Measurements from ENCODE around the gene TLR3. TPM values are rescaled to one million over a fixed set of nuclear protein-coding genes. Genes with fewer than 3 reads are reported as not detected.

The TLR3 gene
- total RNA-seq: 1 to 10 TPM; 2.6 to 4.2 TPM

DNA sequence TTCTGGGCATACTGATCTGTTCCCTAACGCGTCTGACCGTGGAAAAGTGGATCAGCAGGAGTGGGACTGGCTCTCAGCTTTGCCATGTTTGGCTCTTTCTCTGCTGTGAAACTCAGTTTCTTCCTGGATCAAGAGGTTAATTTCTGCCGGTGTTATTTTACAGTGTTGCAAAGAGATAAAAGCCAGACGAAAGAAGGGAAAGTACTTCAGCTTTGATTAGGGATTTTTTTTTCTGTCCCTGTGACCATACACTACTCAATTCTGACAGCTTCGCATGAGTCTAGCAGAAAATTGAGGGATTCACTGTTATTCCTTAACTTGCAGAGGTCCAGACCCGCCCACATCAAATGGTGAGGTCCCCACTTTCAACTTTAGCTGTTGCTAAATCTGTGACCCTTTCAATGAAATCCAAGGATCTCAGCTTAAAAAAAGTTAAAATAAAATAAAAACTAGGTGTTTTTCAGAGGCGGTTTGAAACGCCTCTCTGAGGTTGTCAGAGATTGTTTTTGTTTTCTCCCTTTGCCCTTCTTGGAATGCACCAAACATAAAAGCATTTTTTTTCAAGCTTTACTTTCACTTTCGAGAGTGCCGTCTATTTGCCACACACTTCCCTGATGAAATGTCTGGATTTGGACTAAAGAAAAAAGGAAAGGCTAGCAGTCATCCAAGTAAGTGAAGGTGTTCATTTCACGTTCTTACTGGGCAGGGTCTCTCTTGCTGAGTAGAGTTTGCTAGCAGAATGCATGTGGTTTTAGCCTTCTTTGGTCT is at the start of gene TLR3:
Gene TLR3 (plus strand): TSS at position 576 of the 768 bp plus-strand sequence. CDS start 7,464 bp downstream, outside the sequence.
- intact Hi-C loops (cut with DNase I): loop anchor here (5.0 kb wide), 1 partner anchor 59 kb away; no protein-coding TSS in a partner anchor
- H3K27me3 ChIP-seq: no peaks in the 10 kb centered on the region
- TF ChIP-seq POLR2A (IDR thresholded peaks at IDR 0.05): peak in 1 of 3 donors; percentile 20
- TF ChIP-seq CTCF (IDR thresholded peaks at IDR 0.05): no peak

DNA sequence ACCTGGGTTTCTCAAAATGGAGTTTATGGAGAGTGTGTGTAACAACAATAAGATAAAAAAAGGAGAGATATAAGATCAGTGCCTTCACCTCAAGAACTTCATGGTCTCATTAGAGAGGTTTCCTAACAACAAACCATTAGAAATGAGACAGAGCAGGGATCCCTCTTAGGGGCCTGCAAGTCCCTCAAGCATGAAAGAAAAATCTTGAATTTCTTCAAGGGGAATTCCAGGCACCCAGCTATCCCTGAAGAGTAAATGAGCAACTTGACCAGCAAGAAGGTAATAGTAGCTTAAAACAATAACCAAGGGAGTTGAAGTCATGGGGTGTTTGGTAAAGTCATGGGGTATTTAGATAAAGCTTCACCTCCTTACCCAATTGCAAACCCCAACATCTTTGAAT is 49.7 kb upstream of the TLR3 start:
- no peak for ATAC-seq
- intact Hi-C loops (cut with DNase I): no loop called here
- no peak for TF ChIP-seq POLR2A (IDR thresholded peaks at IDR 0.05)
- no peak overlapping the region for H3K4me3 ChIP-seq
- no peak for DNase-seq
- H3K27ac ChIP-seq: no peak overlapping the region
- peaks cover 4% of the 10 kb centered on the region for H3K4me1 ChIP-seq
- H3K27me3 ChIP-seq: no peaks in the 10 kb centered on the region
- H3K9me3 ChIP-seq: no peaks in the 10 kb centered on the region
- no peaks in the 10 kb centered on the region for H3K36me3 ChIP-seq (replicated peaks in 1 of 2; ENCODE audit: insufficient read depth in 1 of 2, low read depth in 2 of 2)

More for the DNA sequence above, at the start of gene TLR3:
- H3K9me3 ChIP-seq: no peaks in the 10 kb centered on the region
- H3K36me3 ChIP-seq (replicated peaks in 1 of 2; ENCODE audit: insufficient read depth in 1 of 2, low read depth in 2 of 2): no peaks in the 10 kb centered on the region
- peak within 1 kb of the TSS; percentile 47 to 81 (median 74) for H3K27ac ChIP-seq
- ATAC-seq: peak; percentile 71
- WGBS, 2 donors: 0 to 1% methylated on average over 12 of the region's 12 CpGs
- H3K4me3 ChIP-seq: peak within 1 kb of the TSS in 1 of 2 donors; percentile 42
- peaks cover 16% of the 10 kb centered on the region for H3K4me1 ChIP-seq
- peak in 3 of 4 donors; percentile 22 to 28 (median 27) for DNase-seq

GRCh38 chr4:186020106-186020792 is 48.7 kb upstream of the TLR3 start:
- intact Hi-C loops (cut with DNase I): no loop called here
- Histone ChIP-seq H3K36me3 (replicated peaks in 1 of 2; ENCODE audit: insufficient read depth in 1 of 2, low read depth in 2 of 2) (no peaks in the 10 kb centered on the region), H3K27ac (no peak overlapping the region)

DNA sequence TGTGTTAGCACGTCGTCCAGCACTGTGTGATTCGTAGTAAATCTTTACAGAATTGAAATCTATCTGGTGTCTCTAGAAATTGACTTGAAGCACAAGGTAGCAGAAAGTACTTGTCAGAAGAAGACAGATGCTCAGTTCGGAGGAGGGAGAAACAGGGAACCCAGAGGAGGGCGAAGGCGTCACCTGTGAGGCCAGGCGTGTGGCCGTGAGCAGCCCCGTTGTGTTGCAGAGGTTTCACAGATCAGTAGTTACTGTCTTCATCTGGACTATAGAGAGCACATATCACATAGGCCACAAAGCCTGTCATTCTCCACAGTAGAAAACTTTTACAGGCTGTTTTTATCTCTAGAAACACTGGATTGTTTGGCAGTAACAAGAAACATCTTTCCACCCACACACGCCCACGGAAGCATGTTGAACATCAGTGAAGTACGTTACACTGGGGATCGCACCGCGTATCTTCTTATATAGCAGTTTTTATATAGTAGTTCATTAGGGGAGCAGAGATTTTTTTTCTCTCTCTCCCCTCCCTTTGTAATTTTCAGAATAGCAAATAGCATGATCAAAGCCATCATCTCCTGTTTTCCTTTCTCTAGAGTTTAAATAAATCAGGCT is 48.1 kb upstream of the TLR3 start:
- H3K4me1 ChIP-seq: peaks cover 4% of the 10 kb centered on the region
- ATAC-seq: no peak
- TF ChIP-seq POLR2A (IDR thresholded peaks at IDR 0.05): no peak
- TF ChIP-seq CTCF (IDR thresholded peaks at IDR 0.05): no peak
- H3K36me3 ChIP-seq (replicated peaks in 1 of 2; ENCODE audit: insufficient read depth in 1 of 2, low read depth in 2 of 2): no peaks in the 10 kb centered on the region
- no peaks in the 10 kb centered on the region for H3K27me3 ChIP-seq
- no peak for DNase-seq
- intact Hi-C loops (cut with DNase I): no loop called here
- no peak overlapping the region for H3K4me3 ChIP-seq
- H3K27ac ChIP-seq: no peak overlapping the region
- H3K9me3 ChIP-seq: no peaks in the 10 kb centered on the region
- WGBS, 2 donors: 83 to 90% methylated on average over 15 of the region's 15 CpGs

More at GRCh38 chr4:186020106-186020792, 48.7 kb upstream of the TLR3 start:
- H3K4me1 ChIP-seq: peaks cover 4% of the 10 kb centered on the region
- ATAC-seq: no peak
- no peak for DNase-seq
- 84 to 85% methylated on average over 17 of the region's 17 CpGs for WGBS, 2 donors
- no peaks in the 10 kb centered on the region for H3K9me3 ChIP-seq
- no peak overlapping the region for H3K4me3 ChIP-seq
- TF ChIP-seq POLR2A (IDR thresholded peaks at IDR 0.05): no peak
- no peak for TF ChIP-seq CTCF (IDR thresholded peaks at IDR 0.05)
- no peaks in the 10 kb centered on the region for H3K27me3 ChIP-seq
